ENCODE data around the gene HDGF. TPM values are rescaled to one million over a fixed set of nuclear protein-coding genes. Genes with fewer than 3 reads are reported as not detected.

HDGF gene
- total RNA-seq, 1 experiment from 2014 or later = 490 TPM

DNA sequence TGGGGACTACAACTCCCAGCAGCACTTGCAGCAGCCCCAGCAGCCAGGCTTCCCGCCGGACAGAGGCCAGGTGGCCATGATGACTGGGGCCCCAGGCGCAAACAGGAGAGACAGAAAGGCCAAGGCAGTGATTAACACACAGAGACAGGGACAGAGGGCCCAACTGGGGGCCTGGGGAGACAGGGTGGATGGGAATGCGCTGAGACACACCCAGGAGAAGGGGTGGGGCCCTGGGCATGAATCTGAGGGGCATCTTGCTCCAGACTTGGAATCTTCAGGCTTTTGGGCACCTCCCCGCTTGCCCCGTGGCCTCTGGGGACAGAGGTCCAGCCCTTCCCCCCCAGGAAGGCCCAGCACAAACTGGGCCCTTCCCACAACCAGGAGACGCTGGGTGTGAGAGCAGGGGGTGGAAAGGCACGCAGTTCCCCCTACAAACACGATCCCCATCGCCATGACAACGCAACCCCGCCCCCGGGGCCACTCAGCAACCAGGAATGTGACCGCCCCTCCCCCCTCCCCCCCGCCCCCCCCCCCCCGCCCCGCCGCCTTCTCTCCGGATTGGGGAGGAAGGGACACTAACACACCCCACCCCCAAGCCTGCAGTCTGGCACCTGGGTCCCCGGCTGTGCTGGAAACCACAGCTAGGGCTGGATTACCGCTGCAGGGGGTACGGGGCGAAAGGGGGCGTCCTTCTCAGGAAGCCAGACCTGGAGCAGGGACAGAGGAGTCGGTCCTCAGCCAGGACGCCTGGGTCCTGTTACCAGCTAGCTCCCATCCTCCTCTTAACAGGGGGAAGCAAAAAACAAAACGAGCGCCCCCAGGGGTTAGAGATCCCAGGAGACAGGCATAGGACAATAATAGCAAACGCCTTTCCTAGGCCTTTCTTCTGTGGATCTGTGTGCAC lies 4.5 kb downstream of the HDGF start:
- DNase-seq (ENCODE audit: low spot score) = peak; percentile 90

DNA sequence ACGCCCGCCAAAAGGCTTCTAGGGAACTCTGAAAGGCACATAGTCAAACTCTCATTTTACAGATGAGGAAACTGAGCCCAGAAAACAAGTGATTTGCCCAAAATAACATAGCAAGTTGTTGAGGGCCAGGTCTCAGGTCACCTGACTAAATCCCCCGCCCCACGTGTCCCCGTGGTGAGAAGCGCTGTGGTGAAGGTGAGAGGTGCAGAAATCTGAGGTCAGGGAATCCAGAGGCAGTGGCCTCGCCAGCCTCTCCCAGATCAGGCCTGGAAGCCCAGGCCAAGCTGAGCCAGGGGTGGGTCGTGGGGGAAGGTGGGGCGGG lies 5.1 kb downstream of the HDGF start:
- DNase-seq (ENCODE audit: low spot score) = no peak

DNA sequence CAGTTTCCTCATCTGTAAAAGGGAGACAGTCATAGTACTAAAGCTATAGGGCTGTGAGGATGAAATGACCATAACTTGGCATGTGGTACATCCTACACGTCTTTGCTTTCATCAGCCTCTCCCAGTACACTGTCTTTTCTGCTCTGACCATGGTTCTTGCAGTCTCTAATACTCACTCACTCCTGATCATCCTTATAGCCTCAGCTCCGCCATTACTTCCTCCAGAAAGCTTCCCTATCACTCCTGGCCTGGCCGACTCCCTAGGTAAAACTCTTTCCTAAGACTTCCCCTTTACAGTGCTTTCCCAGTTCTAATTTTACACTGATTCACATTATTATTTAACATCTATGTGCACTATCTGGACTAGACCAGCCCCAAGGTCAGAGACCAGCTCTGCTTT lies 5.6 kb downstream of the HDGF start:
- no peak for DNase-seq (ENCODE audit: low spot score)

DNA sequence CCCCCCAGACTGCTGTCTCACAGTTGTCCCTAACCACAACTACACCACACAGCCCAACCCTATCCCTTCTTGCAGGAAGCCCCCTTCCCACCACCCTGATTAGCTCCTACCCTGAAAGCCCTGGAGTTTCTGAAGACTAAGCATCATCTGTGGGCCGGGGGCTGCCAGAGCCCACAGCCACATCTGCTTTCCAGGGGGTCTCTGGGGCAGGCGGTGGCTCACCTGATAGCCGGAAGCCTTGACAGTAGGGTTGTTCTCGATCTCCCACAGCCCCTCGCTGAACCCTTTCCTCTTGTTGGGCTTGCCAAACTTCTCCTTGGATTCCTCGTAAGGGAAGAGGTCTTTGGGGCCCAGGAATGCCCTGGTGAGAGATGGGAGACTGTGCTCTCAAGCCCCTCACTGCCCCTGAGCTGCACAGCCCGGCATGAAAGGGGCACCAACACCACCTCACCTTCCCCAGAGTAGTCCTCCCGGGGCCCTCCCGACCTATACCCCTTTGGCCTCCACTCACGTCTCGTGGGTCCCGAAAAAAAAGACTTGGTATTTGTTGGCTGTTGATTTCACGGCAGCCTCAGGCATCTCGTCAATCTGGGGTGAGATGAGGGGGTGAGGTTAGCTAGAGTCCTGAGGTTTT lies 6.6 kb downstream of the HDGF start:
- no peak for DNase-seq (ENCODE audit: low spot score)

DNA sequence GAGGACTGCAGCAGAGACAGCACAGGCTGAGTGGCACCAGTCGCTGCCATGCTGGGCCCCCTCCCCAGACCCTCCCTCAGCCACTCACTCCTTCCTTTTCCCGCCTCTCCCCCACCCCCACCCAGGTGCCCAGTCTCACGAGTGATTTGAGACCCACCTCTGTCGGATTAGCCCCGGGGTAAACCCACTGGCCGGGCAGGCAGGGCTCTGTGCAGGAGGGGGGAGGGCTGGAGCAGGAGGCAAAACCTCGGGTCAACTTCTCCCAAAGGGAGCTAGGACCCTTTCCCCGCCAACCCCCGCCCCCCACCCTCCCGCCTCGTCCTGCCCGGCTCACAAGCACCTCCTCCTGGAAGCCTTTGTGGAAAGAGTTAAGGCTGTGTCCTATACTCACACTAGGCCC lies 7.1 kb downstream of the HDGF start:
- no peak for DNase-seq (ENCODE audit: low spot score)

DNA sequence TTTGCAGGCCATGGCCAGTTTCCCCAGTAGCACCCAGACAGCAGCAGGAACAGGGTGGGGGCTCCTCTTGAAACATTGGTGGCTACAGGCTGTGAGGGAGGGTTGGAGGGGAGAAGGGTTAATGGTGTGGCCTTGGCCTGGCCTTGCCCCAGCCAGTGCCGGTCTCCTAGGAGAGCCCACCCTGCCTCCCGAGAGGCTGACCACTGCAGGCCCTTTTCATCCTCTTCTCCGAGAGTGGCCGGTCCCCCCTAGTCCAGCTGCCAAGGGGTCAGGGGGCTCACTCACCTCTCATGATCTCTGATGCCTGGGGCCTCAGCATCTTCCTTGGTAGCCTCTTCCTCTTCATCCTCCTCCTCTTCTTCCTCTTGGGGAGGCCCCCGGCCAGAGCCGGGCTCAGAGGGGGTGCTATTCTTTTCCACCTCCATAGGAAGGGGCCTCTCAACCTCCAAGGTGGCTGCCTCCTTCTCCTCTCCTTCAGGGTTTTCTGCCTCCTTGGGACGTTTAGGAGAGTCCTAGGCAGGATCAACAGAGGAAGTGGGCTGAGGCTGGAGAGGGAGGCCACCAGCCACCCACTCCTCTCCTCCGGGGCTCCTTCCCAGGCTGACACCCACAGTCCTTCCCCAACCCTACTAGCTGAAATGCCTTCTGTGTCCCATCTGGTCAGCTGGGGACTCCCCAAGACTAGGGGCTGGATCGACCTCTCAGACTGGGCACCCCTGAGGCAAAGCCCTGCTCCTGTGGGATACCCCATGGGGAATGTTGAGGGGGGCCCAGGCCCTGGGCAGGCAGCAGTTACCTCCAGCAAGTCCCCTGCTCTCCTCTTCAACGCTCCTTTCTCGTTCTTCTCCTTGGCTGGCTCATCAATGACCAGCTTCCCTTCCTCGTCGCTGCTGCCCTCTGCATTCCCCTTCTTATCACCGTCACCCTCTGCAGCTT lies 7.8 kb downstream of the HDGF start:
- no peak for DNase-seq (ENCODE audit: low spot score)

DNA sequence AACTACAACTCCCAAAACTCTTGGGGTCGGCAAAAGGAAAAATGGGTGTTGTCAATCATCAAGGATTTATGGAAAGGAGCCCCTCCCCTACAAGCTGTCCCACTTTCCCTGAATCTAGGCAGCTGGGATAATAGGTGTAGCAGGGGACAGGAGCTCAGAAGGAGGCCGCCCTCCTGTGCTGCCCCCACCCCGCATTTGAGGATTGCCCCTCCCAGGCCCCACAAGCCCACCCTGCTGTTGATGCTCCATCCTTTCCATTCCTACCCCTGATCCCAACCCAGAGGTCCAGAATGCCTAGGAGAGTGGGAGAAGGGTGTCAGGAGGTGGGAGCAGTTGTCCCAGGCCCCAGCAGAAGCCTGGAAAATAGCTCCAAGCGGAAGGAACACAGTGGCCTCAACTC lies 8.7 kb downstream of the HDGF start:
- DNase-seq (ENCODE audit: low spot score) = no peak

DNA sequence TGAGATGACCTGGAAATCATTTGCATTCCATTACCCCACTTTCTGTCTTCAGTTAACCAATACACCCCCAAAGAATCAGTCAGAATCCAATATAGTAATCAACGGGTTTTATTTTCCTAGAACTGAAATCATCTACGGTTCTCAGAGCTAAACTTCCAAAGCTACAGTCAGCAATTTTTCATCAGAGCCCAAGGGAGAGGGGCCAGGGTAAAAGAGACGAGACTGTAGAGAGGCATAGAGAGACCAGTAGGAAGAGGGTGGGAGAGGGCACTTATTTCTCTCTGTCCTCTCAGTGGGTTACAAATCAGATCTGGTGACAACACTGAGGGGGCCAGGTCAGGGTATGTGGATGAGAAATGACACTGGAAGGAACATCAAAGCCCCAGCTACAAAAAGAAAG lies 9.5 kb downstream of the HDGF start:
- DNase-seq (ENCODE audit: low spot score) = no peak

DNA sequence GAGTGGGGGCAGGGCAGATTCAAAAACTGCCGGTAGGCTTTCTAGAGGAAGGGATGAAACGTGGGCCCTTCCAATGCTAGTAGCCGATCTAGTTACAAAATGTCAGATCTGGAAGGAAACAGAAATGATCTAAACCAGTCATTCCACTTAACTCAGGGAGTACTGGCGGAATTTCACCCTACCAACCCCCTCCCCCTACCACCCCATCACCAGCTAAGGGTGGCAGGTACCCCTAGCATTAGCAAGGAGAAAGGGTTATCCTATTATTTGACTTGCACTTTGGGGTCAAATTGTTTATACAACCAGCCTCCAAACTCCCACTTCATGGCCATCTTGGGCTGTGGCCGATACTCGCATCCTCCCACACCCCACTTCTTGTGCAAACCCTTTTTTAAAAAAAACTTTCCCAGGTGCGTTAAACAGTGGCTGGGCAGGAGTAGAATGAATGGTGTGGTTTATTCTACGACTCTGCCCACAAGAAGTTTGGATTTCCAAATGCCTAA lies 9.9 kb downstream of the HDGF start:
- no peak for DNase-seq (ENCODE audit: low spot score)

DNA sequence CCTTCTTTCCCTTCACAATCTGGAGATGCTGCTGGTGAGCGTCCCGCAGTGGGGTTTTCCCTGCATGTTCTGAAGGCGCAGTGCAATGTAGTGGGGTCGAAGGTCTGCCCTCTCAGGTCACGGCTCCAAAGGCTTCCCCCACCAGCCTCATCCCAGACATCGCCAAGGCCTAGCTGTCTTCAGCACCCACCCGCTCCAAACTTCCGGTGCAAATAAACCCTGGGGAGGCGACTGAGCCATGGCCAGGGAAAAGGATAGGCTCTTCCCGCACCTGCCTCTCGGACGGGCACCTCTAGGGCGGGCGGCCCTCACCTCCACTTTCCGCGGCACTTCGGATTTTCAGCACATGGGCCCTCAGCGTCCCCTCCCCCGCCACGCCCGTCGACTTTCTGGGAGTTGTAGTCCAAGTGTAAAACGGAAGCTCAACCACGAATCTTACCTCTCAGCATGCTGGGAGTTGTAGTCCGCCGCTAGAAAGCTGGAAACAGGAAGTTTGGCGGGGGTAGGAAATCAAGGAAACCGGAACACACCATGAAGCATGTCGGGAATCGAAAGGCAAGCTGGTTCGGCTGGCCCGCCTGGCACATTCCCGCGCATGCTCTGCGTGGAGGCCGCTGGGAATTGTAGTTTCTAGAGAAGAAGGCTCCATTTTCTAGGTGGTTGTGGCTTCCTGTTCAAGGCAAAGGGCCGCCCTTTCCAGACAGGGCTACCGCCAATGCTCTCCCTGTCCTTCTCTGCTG lies 10.6 kb downstream of the HDGF start, which contains the start of gene MRPL24:
MRPL24 (minus strand) TSS at position 348 of the 740 bp plus-strand sequence. CDS start 2,384 bp downstream, outside the sequence.
- peak; percentile 98 for DNase-seq (ENCODE audit: low spot score)

DNA sequence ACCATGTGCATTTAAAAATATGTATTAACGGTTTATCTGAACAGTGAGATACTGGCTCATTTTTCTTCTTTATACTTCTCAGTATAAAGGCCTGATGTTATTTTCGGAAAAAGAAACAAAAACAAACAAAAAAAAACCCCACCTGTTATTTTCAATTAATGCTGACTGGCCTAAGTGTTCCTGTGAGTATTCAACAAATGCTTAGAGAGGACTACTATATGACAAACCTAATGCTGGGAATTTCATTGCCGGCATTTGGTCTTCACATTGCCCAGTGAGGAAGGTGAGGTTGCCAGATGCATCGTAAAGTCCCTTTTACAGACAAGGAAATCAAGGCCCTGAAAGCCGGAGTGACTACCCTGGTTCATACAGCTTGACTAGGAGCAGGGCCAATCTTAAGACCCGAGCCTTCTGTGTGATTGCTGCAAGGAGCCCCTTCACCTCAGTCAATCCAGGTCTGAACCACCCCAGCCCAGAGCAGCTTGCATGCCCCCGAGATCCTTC lies 11.2 kb downstream of the HDGF start:
- DNase-seq (ENCODE audit: low spot score) = peak; percentile 41

DNA sequence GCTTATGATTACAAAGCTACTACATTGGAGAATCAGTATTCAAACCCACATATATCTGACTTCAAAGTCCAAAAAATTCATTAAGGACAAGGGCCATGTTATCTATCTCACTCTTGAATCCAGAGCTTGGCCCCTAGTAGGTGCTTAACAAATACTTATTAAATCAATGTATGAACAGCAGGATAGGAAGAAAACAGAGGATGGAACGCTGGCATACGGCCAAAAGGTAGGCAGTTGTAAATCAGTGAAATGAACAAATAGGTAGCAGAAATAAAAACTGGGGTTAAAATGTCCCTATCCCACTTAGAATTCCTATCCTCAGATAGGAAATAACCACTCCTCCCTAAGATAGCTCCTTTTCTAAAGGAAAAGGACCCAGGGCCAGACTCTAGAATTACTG lies 12.6 kb downstream of the HDGF start:
- DNase-seq (ENCODE audit: low spot score) = no peak

DNA sequence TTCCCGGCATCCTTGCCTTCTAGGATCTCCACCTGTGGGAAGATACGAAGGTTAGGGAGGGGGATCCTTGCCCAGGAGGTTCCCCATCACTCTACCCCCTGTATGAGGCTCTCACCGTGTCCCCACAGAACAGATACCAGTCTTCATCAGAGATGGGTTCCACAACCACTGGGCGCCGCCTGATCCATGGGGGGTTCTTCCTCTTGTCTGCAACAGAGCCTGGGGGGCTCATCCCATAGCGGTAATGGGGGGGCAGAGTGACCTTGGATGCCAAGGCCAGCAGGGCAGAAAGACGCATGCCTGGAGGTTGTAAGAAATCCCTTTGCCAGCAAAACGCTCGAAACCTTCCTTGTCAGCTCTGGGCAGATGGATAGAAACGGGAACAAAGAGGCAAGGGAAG lies 13.1 kb downstream of the HDGF start:
- no peak for DNase-seq (ENCODE audit: low spot score)

DNA sequence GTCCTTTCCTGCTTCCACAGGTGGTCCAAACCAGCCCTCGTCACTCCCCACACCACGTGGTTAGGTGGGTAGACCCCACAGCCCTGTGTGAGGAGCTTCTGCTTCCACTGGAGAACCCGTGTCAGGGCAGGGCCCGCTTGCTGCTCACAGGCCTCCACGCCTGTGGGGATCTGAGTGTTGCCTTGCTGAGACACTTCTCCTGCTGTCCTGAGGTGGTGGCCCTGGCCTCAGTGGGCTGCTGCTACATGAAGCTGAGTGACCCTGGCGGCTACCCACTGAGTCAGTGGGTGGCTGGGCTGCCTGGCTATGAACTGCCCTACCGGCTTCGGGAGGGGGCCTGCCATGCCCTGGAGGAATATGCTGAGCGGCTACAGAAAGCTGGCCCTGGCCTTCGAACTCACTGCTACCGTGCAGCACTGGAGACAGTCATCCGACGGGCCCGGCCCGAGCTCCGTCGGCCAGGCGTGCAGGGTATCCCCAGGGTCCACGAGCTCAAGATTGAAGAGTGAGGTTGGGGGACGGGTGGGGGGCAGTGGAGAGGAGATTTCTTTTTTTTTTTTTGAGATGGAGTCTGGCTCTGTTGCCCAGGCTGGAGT lies 17.4 kb downstream of the HDGF start:
- DNase-seq (ENCODE audit: low spot score) = no peak

DNA sequence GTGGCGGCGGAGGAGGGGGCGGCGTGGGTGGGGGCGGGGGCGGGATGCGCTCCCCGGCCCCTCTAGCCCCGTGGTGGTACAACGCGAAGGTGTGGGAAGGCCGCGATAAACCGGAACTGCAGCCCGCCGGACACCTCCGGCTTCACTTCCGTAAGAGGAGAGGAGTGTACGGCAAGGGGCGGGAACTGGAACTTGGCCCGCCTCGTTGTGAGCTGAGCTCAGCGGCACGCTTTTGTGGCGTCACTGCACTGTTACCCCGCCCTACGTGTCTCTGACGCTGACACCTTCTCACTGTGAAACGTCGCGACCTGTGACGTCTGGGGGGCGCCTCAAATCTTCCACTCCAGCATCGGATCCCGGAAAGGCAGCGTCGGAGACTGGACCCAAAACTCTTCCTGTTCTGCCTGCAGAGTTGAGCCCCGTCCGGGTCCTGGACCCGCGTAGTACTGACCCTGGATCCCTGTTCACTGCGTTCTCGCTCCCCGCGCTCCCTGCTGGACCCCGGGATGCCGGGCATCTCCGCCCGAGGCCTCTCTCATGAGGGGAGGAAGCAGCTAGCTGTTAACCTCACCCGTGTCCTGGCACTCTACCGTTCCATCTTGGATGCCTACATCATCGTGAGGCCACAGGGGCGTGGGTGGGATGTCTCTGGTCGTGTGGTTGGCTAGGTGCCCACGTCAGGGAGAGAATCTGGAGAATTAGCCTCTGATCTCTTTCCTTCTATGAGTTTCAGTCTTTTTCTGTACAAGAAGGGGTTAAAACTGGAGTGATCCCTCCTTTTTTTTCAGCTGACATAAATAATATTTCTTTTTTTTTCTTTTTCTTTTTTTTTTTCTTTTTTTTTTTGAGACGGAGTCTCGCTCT lies 22.6 kb downstream of the HDGF start, which contains the start of gene ISG20L2:
ISG20L2 (minus strand) TSS at position 168 of the 864 bp plus-strand sequence. CDS start 1,114 bp downstream, outside the sequence.
- peak; percentile 97 for DNase-seq (ENCODE audit: low spot score)

DNA sequence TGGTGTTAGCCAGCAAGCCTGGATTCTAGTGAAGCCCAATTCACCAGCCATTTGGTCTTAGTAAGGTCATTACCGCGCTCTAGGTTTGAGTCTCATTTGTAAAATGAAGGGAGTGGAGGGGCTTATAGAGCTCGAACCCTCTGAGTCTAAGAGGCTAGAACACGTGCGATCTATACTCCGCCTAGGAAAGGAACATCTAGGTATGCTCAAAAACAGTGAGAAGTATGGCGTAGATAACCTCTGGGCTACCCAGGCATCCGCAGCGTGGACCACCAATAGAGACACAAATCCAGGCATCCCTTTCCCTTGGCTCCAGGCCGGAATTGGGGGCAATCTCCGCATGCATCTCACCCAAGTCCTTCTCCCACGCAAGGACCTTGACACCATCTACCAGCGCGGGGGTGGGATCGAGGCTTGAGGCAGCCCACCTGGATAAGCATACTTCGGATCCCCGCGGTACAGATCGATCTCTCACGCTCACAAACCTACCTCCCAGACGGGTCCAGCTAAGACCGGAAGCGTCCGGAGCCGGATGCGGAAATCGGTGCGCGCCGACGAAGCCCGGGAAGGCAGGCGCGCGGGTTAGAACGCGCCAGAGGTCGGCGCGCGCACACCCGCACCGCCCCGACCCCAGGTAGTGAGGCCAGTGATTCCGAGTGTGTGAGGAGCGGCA lies 23.4 kb downstream of the HDGF start, which contains the start of gene METTL25B:
METTL25B (plus strand) TSS at position 544 of the 673 bp plus-strand sequence. CDS start 636 bp downstream, outside the sequence.
- peak; percentile 86 for DNase-seq (ENCODE audit: low spot score)

DNA sequence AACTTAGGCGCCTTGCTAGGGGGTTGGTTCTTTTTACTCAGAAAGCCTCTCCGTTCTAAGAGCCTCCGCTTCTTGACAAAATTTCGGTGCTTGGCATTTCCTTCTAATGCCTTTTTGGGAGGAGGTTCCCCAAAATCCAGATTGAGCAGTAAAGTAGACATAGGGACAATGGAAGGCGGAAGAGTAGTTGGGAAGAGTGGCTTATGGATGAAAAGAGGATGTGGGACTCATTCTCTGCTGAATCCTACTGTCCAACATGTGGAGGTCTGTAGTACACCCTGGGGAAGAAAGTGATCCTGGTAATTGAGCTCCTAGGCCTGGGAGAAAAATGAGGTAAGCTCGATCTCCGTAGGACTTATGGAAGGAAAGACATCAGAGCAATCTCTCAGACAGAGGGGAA lies 24.0 kb downstream of the HDGF start:
- DNase-seq (ENCODE audit: low spot score) = no peak

DNA sequence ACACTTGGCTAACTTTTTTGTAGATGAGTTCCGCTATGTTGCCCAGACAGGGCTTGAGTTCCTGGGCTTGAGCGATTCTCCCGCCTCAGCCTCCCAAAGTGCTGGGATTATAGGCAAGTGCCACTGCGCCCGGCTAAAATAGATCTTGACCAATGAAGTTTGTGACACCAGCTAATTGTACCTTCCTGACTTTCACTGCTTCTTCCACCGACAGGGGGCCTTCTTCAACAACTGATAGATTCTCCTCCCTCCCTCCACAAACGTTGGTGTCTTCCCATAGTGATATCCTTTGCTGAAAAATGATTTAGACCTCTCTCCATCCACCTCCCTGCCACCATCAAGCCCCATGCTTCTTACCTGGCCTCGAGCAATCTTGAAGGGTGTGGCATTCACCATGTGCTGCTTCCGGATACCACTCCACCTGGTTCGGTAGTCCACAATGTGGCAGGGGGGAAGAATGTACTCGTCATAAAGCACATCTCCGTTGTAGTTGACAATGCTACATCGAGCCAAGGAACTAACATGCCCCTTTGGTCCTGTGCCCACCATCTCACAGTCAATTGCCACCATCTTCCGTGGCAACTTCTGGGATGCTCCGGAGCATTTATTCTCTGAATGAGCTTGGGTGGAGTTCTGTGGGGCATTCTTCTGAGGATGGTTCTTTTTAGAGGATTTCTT lies 24.8 kb downstream of the HDGF start:
- peak; percentile 88 for DNase-seq (ENCODE audit: low spot score)
